K562 (cell line): ENCODE measurements around the gene IRX5. TPM values are rescaled to one million over a fixed set of nuclear protein-coding genes. Genes with fewer than 3 reads are reported as not detected.

Experiments used
- CBFB ChIP-seq: sonication (generic); formaldehyde crosslinking; IDR thresholded peaks from 2 replicates; pipeline ENCODE4 v1.4.0; 2020; ENCODE audit warnings: mild to moderate bottlenecking, missing genetic modification reagents
- HDAC6 ChIP-seq: IDR thresholded peaks from 2 replicates; pipeline ENCODE4 v1.6.1; 2012; ENCODE audit warnings: low read depth, mild to moderate bottlenecking, control low read depth, inconsistent platforms, low read length, moderate library complexity
- POLR2G ChIP-seq: fragments of 200-400 bp; formaldehyde crosslinking; IDR thresholded peaks from 2 replicates; pipeline ENCODE4 v1.6.1; 2017; ENCODE audit warnings: low read depth, mild to moderate bottlenecking, antibody characterized with exemption, low read length, moderate library complexity
- RBBP5 ChIP-seq: fragments of 200-600 bp; sonication (generic); IDR thresholded peaks from 2 replicates; pipeline ENCODE4 v1.6.1; 2012; ENCODE audit warnings: borderline replicate concordance, mild to moderate bottlenecking, low read length, control low read depth, inconsistent platforms; ENCODE audit not compliant: insufficient read depth, poor library complexity, severe bottlenecking
- ZNF184 ChIP-seq: sonication (generic); formaldehyde crosslinking; IDR thresholded peaks from 2 replicates; pipeline ENCODE4 v1.5.0; 2020; ENCODE audit warnings: missing genetic modification reagents
- polyA plus RNA-seq, 8 experiments: library from polyadenylated mRNA; depleted of rRNA in 4 of 8; stranded (reverse) in 5 of 8; unstranded in 3 of 8; fragments of >200 nt; fragmentation: Nextera tagmentation in 2 of 8; fragmentation: Illumina TruSeq in 1 of 8; extraction: Ambion mirVana in 2 of 8; extraction: Trizol in 1 of 8; gene quantifications; 2 replicates each; pipeline versions ENCODE4 v1.2.1 to v1.2.3, GENCODE V29; 2011 to 2014; ENCODE audit warnings: inconsistent platforms in 1 of 8, missing spikeins in 1 of 8
- total RNA-seq, 7 experiments: library from RNA; depleted of rRNA in 6 of 7; stranded (reverse); fragments of >200 nt in 6 of 7; fragmentation: Illumina TruSeq in 2 of 7; extraction: Trizol in 2 of 7; gene quantifications; 2 replicates each; pipeline versions ENCODE4 v1.2.1 to v1.2.3, GENCODE V29; 2011 to 2021; ENCODE audit warnings: low replicate concordance in 1 of 7
- TF ChIP-seq, protein P1 (sequence below), 2 experiments: fragments of 450-650 bp; IDR thresholded peaks; 2 replicates each; pipeline ENCODE4 v1.6.1; 2018; ENCODE audit warnings: mild to moderate bottlenecking in 2 of 2, low read depth in 1 of 2; ENCODE audit not compliant: partially characterized antibody in 2 of 2
- TF ChIP-seq, protein P2 (sequence below): fragments of 450-650 bp; IDR thresholded peaks from 2 replicates; pipeline ENCODE4 v1.6.1; 2017; ENCODE audit warnings: antibody characterized with exemption
- TF ChIP-seq, protein P3 (sequence below), 2 experiments: IDR thresholded peaks; 2 replicates each; pipeline ENCODE4 v1.6.1; 2012; ENCODE audit warnings: improper control_type of control experiment in 2 of 2, low read depth in 2 of 2, low read length in 2 of 2, borderline replicate concordance in 1 of 2

IRX5 gene
- total and polyA plus RNA-seq, 9 of the 15 experiments (the other 6 are each of a cell fraction or from before 2014, with no cell fraction given), result 0.20 to 4.2 (median 0.94) TPM

DNA sequence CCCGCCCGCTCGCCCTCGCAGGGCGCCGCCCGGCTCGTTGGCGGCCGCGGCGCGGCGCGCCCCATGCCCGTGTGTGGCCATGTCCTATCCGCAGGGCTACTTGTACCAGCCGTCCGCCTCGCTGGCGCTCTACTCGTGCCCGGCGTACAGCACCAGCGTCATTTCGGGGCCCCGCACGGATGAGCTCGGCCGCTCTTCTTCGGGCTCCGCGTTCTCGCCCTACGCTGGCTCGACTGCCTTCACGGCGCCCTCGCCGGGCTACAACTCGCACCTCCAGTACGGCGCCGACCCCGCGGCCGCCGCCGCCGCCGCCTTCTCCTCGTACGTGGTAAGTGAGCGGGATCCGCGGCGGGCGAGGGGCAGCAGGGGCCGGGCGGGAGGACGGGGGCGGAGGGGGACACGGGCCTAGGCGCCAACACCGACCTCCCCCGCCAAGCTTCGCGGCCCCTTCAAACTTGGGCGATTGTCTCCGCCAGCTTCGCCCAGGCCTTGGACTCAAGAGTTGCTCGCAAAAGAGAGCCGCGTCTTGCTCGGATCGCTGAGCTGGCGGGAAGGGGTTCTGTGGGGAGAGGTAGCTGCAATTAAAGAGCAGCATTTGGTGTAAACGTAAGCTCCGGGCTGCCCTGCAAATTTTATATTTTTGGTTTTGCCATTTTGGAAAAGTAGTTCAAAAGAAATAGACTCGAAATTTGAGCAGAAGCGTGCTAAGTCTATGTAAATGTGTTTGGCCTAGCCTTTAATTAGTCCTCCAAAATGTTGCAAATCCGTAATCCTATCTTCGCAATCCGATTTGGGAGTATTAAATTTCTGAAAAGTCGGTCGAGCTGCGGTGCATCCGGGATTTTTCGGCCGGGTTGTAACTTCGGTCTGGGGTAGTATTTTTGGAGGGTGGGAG lies 702 bp downstream of the IRX5 start (continued):
- TF ChIP-seq, protein P1, sequence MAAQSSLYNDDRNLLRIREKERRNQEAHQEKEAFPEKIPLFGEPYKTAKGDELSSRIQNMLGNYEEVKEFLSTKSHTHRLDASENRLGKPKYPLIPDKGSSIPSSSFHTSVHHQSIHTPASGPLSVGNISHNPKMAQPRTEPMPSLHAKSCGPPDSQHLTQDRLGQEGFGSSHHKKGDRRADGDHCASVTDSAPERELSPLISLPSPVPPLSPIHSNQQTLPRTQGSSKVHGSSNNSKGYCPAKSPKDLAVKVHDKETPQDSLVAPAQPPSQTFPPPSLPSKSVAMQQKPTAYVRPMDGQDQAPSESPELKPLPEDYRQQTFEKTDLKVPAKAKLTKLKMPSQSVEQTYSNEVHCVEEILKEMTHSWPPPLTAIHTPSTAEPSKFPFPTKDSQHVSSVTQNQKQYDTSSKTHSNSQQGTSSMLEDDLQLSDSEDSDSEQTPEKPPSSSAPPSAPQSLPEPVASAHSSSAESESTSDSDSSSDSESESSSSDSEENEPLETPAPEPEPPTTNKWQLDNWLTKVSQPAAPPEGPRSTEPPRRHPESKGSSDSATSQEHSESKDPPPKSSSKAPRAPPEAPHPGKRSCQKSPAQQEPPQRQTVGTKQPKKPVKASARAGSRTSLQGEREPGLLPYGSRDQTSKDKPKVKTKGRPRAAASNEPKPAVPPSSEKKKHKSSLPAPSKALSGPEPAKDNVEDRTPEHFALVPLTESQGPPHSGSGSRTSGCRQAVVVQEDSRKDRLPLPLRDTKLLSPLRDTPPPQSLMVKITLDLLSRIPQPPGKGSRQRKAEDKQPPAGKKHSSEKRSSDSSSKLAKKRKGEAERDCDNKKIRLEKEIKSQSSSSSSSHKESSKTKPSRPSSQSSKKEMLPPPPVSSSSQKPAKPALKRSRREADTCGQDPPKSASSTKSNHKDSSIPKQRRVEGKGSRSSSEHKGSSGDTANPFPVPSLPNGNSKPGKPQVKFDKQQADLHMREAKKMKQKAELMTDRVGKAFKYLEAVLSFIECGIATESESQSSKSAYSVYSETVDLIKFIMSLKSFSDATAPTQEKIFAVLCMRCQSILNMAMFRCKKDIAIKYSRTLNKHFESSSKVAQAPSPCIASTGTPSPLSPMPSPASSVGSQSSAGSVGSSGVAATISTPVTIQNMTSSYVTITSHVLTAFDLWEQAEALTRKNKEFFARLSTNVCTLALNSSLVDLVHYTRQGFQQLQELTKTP (IDR thresholded peaks at IDR 0.05; ENCODE audit: low read depth in 1 of 2, partially characterized antibody in 2 of 2), result no peak
- TF ChIP-seq HDAC6, result 0 out of 2 replicates have a peak, but pooled peaks have one; percentile 28
- no peak for TF ChIP-seq ZNF184 (CRISPR knock-in tag)
- TF ChIP-seq, protein P2, sequence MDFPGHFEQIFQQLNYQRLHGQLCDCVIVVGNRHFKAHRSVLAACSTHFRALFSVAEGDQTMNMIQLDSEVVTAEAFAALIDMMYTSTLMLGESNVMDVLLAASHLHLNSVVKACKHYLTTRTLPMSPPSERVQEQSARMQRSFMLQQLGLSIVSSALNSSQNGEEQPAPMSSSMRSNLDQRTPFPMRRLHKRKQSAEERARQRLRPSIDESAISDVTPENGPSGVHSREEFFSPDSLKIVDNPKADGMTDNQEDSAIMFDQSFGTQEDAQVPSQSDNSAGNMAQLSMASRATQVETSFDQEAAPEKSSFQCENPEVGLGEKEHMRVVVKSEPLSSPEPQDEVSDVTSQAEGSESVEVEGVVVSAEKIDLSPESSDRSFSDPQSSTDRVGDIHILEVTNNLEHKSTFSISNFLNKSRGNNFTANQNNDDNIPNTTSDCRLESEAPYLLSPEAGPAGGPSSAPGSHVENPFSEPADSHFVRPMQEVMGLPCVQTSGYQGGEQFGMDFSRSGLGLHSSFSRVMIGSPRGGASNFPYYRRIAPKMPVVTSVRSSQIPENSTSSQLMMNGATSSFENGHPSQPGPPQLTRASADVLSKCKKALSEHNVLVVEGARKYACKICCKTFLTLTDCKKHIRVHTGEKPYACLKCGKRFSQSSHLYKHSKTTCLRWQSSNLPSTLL, result no peak
- peak; percentile 29 for TF ChIP-seq RBBP5
- no peak for TF ChIP-seq CBFB (CRISPR knock-in tag)
- TF ChIP-seq POLR2G, result peak; percentile 69
- TF ChIP-seq, protein P3, sequence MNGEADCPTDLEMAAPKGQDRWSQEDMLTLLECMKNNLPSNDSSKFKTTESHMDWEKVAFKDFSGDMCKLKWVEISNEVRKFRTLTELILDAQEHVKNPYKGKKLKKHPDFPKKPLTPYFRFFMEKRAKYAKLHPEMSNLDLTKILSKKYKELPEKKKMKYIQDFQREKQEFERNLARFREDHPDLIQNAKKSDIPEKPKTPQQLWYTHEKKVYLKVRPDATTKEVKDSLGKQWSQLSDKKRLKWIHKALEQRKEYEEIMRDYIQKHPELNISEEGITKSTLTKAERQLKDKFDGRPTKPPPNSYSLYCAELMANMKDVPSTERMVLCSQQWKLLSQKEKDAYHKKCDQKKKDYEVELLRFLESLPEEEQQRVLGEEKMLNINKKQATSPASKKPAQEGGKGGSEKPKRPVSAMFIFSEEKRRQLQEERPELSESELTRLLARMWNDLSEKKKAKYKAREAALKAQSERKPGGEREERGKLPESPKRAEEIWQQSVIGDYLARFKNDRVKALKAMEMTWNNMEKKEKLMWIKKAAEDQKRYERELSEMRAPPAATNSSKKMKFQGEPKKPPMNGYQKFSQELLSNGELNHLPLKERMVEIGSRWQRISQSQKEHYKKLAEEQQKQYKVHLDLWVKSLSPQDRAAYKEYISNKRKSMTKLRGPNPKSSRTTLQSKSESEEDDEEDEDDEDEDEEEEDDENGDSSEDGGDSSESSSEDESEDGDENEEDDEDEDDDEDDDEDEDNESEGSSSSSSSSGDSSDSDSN (IDR thresholded peaks at IDR 0.05; ENCODE audit: borderline replicate concordance in 1 of 2, low read depth in 2 of 2, low read length in 2 of 2), result peak in 1 of 2 experiments; percentile 38; a peak in 1 of 4 replicates
- TF ChIP-seq, all 486 proteins: peak for 12
